ENCODE data around the gene MYOF. TPM values are rescaled to one million over a fixed set of nuclear protein-coding genes. Genes with fewer than 3 reads are reported as not detected.

MYOF gene
- total and polyA plus RNA-seq, 7 donors: 0.70 to 9.4 (median 4.2) TPM

- WGBS, 3 donors: 43 to 48% (median 43%) methylated on average over 4 of the region's 4 CpGs
- DNase-seq (no peak), ATAC-seq (no peak)
- peaks cover 0 to 40% of the 10 kb centered on the region in 2 donors for H3K36me3 ChIP-seq (ENCODE audit: insufficient read depth in 1 of 2, low read depth in 1 of 2)
- no peaks in the 10 kb centered on the region for H3K9me3 ChIP-seq
- intact Hi-C loops (cut with DNase I): loop anchor here in 1 of 2 donors (10.0 kb wide), 1 partner anchor 262 kb away; no protein-coding TSS in a partner anchor
- H3K27ac ChIP-seq: no peak overlapping the region
- TF ChIP-seq CTCF (IDR thresholded peaks at IDR 0.05): no peak
- H3K4me1 ChIP-seq: no peaks in the 10 kb centered on the region
- H3K4me3 ChIP-seq: no peak overlapping the region
- H3K27me3 ChIP-seq (ENCODE audit: insufficient read depth in 3 of 3, low read length in 2 of 3): no peaks in the 10 kb centered on the region
Measured at GRCh38 chr10:93346694-93347093, 135.4 kb downstream of the MYOF start.

- H3K9me3 ChIP-seq: no peaks in the 10 kb centered on the region
- WGBS, 3 donors: 48 to 55% (median 52%) methylated on average over 3 of the region's 3 CpGs
- TF ChIP-seq CTCF (IDR thresholded peaks at IDR 0.05): no peak
- H3K27ac ChIP-seq: no peak overlapping the region
- DNase-seq (no peak), ATAC-seq (no peak)
- no peak overlapping the region for H3K4me3 ChIP-seq
- intact Hi-C loops (cut with DNase I): loop anchor here in 1 of 2 donors (10.0 kb wide), 1 partner anchor 261 kb away; no protein-coding TSS in a partner anchor
- H3K4me1 ChIP-seq: no peaks in the 10 kb centered on the region
- no peaks in the 10 kb centered on the region for H3K27me3 ChIP-seq (ENCODE audit: insufficient read depth in 3 of 3, low read length in 2 of 3)
- peaks cover 0 to 40% of the 10 kb centered on the region in 2 donors for H3K36me3 ChIP-seq (ENCODE audit: insufficient read depth in 1 of 2, low read depth in 1 of 2)
Measured at GRCh38 chr10:93346108-93346507, 136.0 kb downstream of the MYOF start.

GRCh38 chr10:93344691-93345090 is 137.4 kb downstream of the MYOF start:
- peaks cover 0 to 34% of the 10 kb centered on the region in 2 donors for H3K36me3 ChIP-seq (ENCODE audit: insufficient read depth in 1 of 2, low read depth in 1 of 2)
- DNase-seq (no peak), ATAC-seq (no peak)
- H3K4me3 ChIP-seq: no peak overlapping the region
- TF ChIP-seq CTCF (IDR thresholded peaks at IDR 0.05): no peak
- H3K9me3 ChIP-seq: no peaks in the 10 kb centered on the region
- H3K4me1 ChIP-seq: no peaks in the 10 kb centered on the region
- intact Hi-C loops (cut with DNase I): loop anchor here in 1 of 2 donors (10.0 kb wide), 1 partner anchor 260 kb away; no protein-coding TSS in a partner anchor
- no peaks in the 10 kb centered on the region for H3K27me3 ChIP-seq (ENCODE audit: insufficient read depth in 3 of 3, low read length in 2 of 3)
- no peak overlapping the region for H3K27ac ChIP-seq
- 87 to 97% (median 94%) methylated on average over 3 of the region's 3 CpGs for WGBS, 3 donors

GRCh38 chr10:93342921-93343320 is 139.2 kb downstream of the MYOF start:
- intact Hi-C loops (cut with DNase I): loop anchor here in 1 of 2 donors (10.0 kb wide), 1 partner anchor 258 kb away; no protein-coding TSS in a partner anchor
- H3K27me3 ChIP-seq (ENCODE audit: insufficient read depth in 3 of 3, low read length in 2 of 3): no peaks in the 10 kb centered on the region
- H3K9me3 ChIP-seq: no peaks in the 10 kb centered on the region
- H3K4me1 ChIP-seq: no peaks in the 10 kb centered on the region
- TF ChIP-seq CTCF (IDR thresholded peaks at IDR 0.05): no peak
- no peak overlapping the region for H3K27ac ChIP-seq
- H3K36me3 ChIP-seq (ENCODE audit: insufficient read depth in 1 of 2, low read depth in 1 of 2): peaks cover 0 to 21% of the 10 kb centered on the region in 2 donors
- ATAC-seq (no peak), DNase-seq (no peak)
- whole genome bisulfite sequencing, 3 donors: 57 to 84% (median 70%) methylated on average over 3 of the region's 3 CpGs
- no peak overlapping the region for H3K4me3 ChIP-seq

GRCh38 chr10:93342366-93342765 is 139.8 kb downstream of the MYOF start:
- Histone ChIP-seq H3K27me3 (ENCODE audit: insufficient read depth in 3 of 3, low read length in 2 of 3) (no peaks in the 10 kb centered on the region), H3K9me3 (no peaks in the 10 kb centered on the region), H3K36me3 (ENCODE audit: insufficient read depth in 1 of 2, low read depth in 1 of 2) (peaks cover 0 to 21% of the 10 kb centered on the region in 2 donors), H3K27ac (no peak overlapping the region), H3K4me1 (no peaks in the 10 kb centered on the region), H3K4me3 (no peak overlapping the region)
- intact Hi-C loops (cut with DNase I): loop anchor here in 1 of 2 donors (10.0 kb wide), 1 partner anchor 258 kb away; no protein-coding TSS in a partner anchor
- WGBS, 3 donors: 87 to 90% (median 88%) methylated on average over 4 of the region's 4 CpGs
- no peak for ATAC-seq
- TF ChIP-seq CTCF (IDR thresholded peaks at IDR 0.05): no peak
- DNase-seq: no peak

Data from psoas muscle (tissue), 8 donors.